Peyer's patch (tissue), 4 donors: ENCODE data around the gene OVCH2.

ENCODE experiments used
- POLR2A ChIP-seq, 2 donors: fragments of 450-650 bp; IDR thresholded peaks; one replicate each; pipeline ENCODE4 v1.5.1; 2017; ENCODE audit warnings: antibody characterized with exemption in 2 of 2, mild to moderate bottlenecking in 2 of 2, moderate library complexity in 2 of 2
- TF ChIP-seq, protein P1 (sequence below), 6 experiments: fragments of 450-650 bp in 4 of 6; fragments of 200-600 bp in 2 of 6; sonication (generic) in 1 of 6; IDR thresholded peaks; one replicate each; pipeline ENCODE4 v1.5.1; 2017 to 2019; ENCODE audit warnings: antibody characterized with exemption in 6 of 6, mild to moderate bottlenecking in 3 of 6, moderate library complexity in 1 of 6

GRCh38 chr11:7666292-7666866, 39.9 kb downstream of the OVCH2 start:
- TF ChIP-seq, protein P1, sequence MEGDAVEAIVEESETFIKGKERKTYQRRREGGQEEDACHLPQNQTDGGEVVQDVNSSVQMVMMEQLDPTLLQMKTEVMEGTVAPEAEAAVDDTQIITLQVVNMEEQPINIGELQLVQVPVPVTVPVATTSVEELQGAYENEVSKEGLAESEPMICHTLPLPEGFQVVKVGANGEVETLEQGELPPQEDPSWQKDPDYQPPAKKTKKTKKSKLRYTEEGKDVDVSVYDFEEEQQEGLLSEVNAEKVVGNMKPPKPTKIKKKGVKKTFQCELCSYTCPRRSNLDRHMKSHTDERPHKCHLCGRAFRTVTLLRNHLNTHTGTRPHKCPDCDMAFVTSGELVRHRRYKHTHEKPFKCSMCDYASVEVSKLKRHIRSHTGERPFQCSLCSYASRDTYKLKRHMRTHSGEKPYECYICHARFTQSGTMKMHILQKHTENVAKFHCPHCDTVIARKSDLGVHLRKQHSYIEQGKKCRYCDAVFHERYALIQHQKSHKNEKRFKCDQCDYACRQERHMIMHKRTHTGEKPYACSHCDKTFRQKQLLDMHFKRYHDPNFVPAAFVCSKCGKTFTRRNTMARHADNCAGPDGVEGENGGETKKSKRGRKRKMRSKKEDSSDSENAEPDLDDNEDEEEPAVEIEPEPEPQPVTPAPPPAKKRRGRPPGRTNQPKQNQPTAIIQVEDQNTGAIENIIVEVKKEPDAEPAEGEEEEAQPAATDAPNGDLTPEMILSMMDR (IDR thresholded peaks at IDR 0.05), result no peak
- no peak for TF ChIP-seq POLR2A (IDR thresholded peaks at IDR 0.05)
